Frontal cortex (tissue), 4 donors: ENCODE measurements around the gene YEATS4. TPM values are rescaled to one million over a fixed set of nuclear protein-coding genes. Genes with fewer than 3 reads are reported as not detected.

ENCODE experiments used
- DNase-seq, 2 donors: peaks; one replicate each; pipeline ENCODE4 v3.0.0; 2012; ENCODE audit warnings: low spot score in 2 of 2
- FAIRE-seq: peaks from 2 replicates; lab custom pipeline; 2012; peaks lifted over from hg19 to GRCh38; lab: Jason Lieb, UNC
- total RNA-seq: library from RNA; depleted of rRNA; stranded (reverse); fragments of >200 nt; gene quantifications from one replicate; pipeline ENCODE4 v1.2.3, GENCODE V29; 2014
- donor health status: control.
- donor health status: control.
- donor health status: control.

The YEATS4 gene
- total RNA-seq, 1 donor from 2014 or later = 46.5 TPM

DNA sequence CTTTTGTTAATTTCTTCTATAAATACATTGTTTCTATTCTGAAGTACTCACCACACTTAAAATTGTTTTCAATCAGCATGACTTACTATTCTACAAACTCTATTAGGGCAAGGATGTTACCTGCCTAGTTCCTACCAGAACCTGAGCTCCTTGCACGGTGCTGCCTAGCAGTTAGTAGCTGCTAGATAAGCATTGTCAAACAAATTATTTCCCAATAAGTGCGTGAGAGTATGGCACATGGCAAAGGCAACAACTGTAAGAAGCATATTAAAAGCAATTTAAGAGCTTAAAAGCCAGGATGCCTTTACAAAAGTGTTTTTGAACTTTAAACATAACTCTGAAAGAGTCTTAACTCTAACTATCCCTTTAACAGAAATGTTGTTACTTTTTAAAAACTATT, 19.5 kb upstream of the YEATS4 start:
- DNase-seq (no peak), FAIRE-seq (no peak)

- no peak for FAIRE-seq
- DNase-seq = no peak
Observed at GRCh38 chr12:69341328-69341727, 18.2 kb upstream of the YEATS4 start.

DNA sequence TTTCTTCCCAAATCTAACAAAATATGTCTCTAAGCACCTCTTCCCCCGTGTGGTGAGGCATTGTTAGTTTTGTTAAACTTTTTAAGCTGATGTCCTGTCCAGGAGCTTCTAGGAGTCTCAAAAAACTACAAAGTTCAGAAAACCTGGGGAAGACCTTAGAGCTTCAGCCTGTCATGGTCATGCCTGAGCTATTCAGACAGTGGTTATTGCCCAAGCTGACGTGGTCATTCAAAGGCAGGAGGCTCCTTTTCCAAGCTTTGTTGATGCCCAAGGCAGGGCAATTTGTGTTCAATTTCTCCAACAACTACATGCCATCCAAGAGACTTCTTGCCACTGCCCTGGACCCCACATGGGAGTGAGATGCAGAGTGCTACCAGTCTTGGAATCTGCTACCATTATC, 17.1 kb upstream of the YEATS4 start:
- no peak for DNase-seq
- FAIRE-seq = no peak

GRCh38 chr12:69343357-69343756, 16.2 kb upstream of the YEATS4 start:
- FAIRE-seq (no peak), DNase-seq (no peak)

DNA sequence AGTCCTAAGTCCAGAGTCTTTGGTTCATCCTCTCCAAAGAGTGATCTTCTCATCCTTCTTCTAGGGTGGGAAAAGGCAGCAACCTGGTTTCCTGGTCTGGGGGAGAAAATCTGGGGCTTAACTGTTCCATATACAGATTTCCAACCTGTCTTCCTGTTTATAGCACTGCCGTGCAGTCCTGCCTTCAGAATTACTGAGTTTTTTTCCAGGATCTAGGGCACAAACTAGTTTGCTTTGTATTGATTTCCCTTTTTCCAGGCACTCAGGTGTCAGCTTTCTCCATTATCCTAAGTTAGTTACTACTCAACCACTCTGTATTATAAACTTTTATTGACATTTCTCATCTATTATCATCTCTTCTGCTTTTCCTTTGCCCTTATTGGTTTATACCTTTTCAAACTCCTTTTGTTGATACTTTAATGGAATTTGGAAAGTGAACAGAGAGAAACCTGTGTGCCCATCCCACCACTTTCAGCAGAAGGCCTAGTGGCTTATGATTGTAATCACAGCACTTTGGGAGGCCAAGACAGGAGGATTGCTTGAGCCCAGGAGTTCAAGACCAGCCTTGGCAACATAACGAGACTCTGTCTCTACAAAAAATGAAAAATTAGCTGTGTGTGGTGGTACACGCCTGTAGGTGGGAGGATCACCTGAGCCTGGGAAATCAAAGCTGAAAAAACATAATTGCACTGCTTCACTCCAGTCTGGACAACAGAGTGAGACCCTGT, 15.5 kb upstream of the YEATS4 start:
- DNase-seq = no peak
- FAIRE-seq = no peak

DNA sequence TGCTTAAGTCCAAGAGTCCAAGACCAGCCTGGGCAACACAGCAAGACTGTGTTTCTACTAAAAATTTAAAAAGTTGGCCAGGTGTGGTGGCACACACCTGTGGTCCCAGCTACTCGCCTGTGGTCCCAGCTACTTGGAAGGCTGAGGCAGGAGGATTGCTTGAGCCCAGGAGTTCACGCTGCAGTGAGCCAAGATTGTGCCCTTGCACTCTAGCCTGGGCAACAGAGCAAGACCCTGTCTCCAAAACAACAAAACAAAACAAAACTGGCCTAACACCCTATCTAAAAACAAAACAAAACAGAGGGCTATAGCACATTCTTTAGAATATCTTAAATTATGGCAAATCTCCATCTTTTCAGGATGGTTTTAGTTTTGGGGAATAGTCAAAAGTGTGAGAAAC, 14.5 kb upstream of the YEATS4 start:
- no peak for FAIRE-seq
- no peak for DNase-seq

- DNase-seq (no peak), FAIRE-seq (no peak)
Observed at GRCh38 chr12:69345742-69346141, 13.8 kb upstream of the YEATS4 start.

DNA sequence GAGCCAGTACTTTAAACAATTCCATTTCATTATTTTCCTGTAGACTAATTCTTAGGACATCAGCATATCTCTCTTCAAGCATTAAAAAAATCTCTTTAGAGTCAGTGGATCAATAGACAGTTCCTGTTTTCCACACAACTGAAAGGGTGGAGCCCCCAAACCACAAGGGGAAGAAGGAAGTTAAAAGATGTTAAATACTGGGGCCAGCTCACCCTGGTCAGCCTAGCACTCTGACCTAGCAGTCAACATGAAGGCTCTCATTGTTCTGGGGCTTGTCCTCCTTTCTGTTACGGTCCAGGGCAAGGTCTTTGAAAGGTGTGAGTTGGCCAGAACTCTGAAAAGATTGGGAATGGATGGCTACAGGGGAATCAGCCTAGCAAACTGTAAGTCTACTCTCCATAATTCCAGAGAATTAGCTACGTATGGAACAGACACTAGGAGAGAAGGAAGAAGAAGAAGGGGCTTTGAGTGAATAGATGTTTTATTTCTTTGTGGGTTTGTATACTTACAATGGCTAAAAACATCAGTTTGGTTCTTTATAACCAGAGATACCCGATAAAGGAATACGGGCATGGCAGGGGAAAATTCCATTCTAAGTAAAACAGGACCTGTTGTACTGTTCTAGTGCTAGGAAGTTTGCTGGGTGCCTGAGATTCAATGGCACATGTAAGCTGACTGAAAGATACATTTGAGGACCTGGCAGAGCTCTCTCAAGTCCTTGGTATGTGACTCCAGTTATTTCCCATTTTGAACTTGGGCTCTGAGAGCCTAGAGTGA, 11.2 kb upstream of the YEATS4 start, which contains the start of gene LYZ:
Gene LYZ, plus strand, starts transcription at position 220 of the 777 bp plus-strand sequence. Its CDS starts 28 bp downstream, at position 248.
- DNase-seq (no peak), FAIRE-seq (no peak)

GRCh38 chr12:69350002-69350626, 9.4 kb upstream of the YEATS4 start:
- DNase-seq = no peak
- no peak for FAIRE-seq

DNA sequence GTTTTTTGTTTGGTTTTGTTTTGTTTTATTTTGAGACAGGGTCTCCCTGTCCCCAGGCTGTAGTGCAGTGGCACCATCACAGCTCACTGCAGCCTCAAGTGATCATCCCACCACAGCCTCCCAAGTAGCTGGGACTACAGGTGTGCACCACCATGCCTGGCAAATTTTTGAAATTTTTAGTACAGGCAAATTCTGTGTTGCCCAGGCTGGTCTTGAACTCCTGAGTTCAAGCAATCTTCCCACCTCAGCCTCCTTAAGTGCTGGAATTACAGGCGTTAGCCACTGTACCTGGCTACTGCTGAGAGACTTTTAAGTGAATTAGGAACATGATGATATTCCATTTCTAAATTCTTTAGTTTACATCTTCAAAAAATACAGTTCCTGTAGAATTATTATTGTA, 8.8 kb upstream of the YEATS4 start:
- FAIRE-seq (no peak), DNase-seq (no peak)

- DNase-seq = no peak
- no peak for FAIRE-seq
Observed at GRCh38 chr12:69351462-69352236, 7.9 kb upstream of the YEATS4 start.

- DNase-seq (no peak), FAIRE-seq (no peak)
Observed at GRCh38 chr12:69352904-69353303, 6.6 kb upstream of the YEATS4 start.

GRCh38 chr12:69354172-69354555, 5.4 kb upstream of the YEATS4 start:
- DNase-seq (no peak), FAIRE-seq (no peak)

DNA sequence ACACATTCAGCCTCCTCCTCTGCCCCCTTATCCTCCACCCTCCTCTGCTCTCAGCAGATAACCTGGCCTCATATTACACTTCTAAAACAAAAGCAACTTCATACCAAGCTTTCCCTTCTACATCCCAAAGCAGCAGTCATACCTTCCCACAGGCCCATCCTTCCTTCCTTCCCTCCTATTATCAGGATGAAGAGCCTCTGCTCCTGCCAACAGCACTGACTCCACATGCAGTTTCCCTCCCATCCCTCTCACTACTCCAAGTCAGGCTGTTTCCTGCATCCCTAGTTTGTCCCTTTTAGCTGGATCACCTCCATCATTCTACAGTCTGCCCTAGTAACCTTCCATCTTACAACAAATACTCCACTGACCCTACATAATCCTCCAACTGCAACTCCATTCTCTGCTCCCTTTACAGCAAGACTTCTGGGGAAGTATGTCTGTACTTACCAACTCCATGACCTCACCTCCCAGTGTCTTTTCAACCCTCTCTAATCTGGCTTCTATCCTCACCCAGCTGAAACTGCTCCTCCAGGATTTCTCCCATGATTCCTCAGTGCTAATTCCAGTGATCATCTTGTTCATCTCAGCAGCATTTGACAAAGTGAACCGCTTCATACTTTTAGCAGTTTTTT, 4.9 kb upstream of the YEATS4 start:
- DNase-seq (no peak), FAIRE-seq (no peak)

- FAIRE-seq (no peak), DNase-seq (no peak)
Observed at GRCh38 chr12:69355363-69356028, 4.0 kb upstream of the YEATS4 start.

DNA sequence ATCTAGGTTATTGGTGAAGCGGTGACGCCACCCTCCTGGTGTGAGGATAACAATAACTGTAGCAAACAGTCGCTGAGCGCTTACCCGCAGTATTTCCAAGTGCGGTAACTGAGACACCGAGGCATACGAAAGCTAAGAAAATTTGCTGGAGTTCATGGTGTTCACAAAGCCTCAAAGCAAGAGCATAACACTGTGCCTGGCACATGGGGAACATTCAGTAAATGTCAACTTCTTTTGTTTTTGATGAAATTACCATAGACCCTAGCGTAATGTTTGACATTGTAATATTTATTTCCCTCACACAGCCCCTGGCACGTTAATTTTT, 767 bp downstream of the YEATS4 start:
- DNase-seq (no peak), FAIRE-seq (no peak)

- FAIRE-seq (no peak), DNase-seq (no peak)
Observed at GRCh38 chr12:69366796-69367195, 7.3 kb downstream of the YEATS4 start.

- DNase-seq (no peak), FAIRE-seq (no peak)
Observed at GRCh38 chr12:69368171-69368570, 8.6 kb downstream of the YEATS4 start.

- FAIRE-seq = no peak
Observed at GRCh38 chr12:69383074-69383473, 23.5 kb downstream of the YEATS4 start.

More at GRCh38 chr12:69383074-69383473, 23.5 kb downstream of the YEATS4 start:
- DNase-seq = no peak
